HepG2 (cell line): Measurements from ENCODE around the gene TSEN54. TPM values are rescaled to one million over a fixed set of nuclear protein-coding genes. Genes with fewer than 3 reads are reported as not detected.
A peak's percentile ranks its signal among the peaks of the same experiment; 100 is the strongest.

Experiments used
- HNRNPL ChIP-seq: fragments of 200-400 bp; formaldehyde crosslinking; IDR thresholded peaks from 2 replicates; pipeline ENCODE4 v1.6.1; 2017; ENCODE audit warnings: mild to moderate bottlenecking, low read depth, low read length
- HNRNPUL1 ChIP-seq: fragments of 200-400 bp; formaldehyde crosslinking; IDR thresholded peaks from 2 replicates; pipeline ENCODE4 v1.6.1; 2017; ENCODE audit warnings: low read depth, mild to moderate bottlenecking, low read length, moderate library complexity
- NR2F2 ChIP-seq: IDR thresholded peaks from 2 replicates; pipeline ENCODE4 v1.6.1; 2012; ENCODE audit warnings: low read depth, inconsistent platforms, borderline replicate concordance
- RFX3 ChIP-seq: IDR thresholded peaks from 2 replicates; pipeline ENCODE4 v1.6.1; 2016; ENCODE audit warnings: missing biosample characterization, missing genetic modification reagents
- ZNF407 ChIP-seq: sonication (generic); formaldehyde crosslinking; IDR thresholded peaks from one replicate; pipeline ENCODE4 v1.5.1; 2020; ENCODE audit warnings: mild to moderate bottlenecking, missing genetic modification reagents; ENCODE audit errors: not compliant biosample characterization
- polyA plus RNA-seq, 8 experiments: library from polyadenylated mRNA; depleted of rRNA in 3 of 8; stranded (reverse) in 7 of 8; unstranded in 1 of 8; fragments of >200 nt; fragmentation: Illumina TruSeq in 4 of 8; extraction: Trizol in 4 of 8; gene quantifications; 2 replicates each; pipeline versions ENCODE4 v1.2.1 to v1.2.3, GENCODE V29; 2011 to 2016; ENCODE audit warnings: low read depth in 4 of 8, missing spikeins in 1 of 8, mixed read lengths in 1 of 8; ENCODE audit not compliant: insufficient read depth in 1 of 8
- total RNA-seq, 5 experiments: library from RNA; depleted of rRNA; stranded (reverse); fragments of >200 nt; fragmentation: Illumina TruSeq; extraction: Trizol; gene quantifications; 2 replicates each; pipeline ENCODE4 v1.2.3, GENCODE V29; 2016; ENCODE audit warnings: low read depth in 1 of 5

TSEN54 gene
- total and polyA plus RNA-seq, 2 of the 13 experiments (the other 11 are each of a cell fraction or from before 2014, with no cell fraction given): 62.9 to 63.3 TPM

- TF ChIP-seq RFX3: no peak
- TF ChIP-seq HNRNPL: peak; percentile 55; the same call in 1 of the 2 replicates
- no peak for TF ChIP-seq ZNF407 (CRISPR knock-in tag)
- no peak for TF ChIP-seq NR2F2
- no peak for TF ChIP-seq HNRNPUL1
- TF ChIP-seq, all 625 proteins: peak for 4
Measured at GRCh38 chr17:75535119-75535537, 18.8 kb downstream of the TSEN54 start (continued).
